HEK293 (cell line): Measurements from ENCODE around the gene PSG1.
"Not testable (repeated sequence)": the region's sequence is repeated elsewhere in the genome, so short reads cannot be mapped to it uniquely, and the experiment has no call there.

Experiments used
- CTCF ChIA-PET: fragments of 350-600 bp; formaldehyde crosslinking; extraction: SDS; loops from one replicate; lab custom pipeline; 2021; ENCODE audit warnings: antibody characterized with exemption; lab: Yijun Ruan, JAX
- POLR2A ChIA-PET: fragments of 300-600 bp; formaldehyde crosslinking; extraction: SDS; loops from one replicate; lab custom pipeline; 2020; ENCODE audit warnings: antibody characterized with exemption, inconsistent platforms; lab: Yijun Ruan, JAX
- H3K27ac ChIP-seq: fragments of 200-500 bp; sonication (Bioruptor generic); 2 replicates; pipeline ENCODE4 v1.5.1; 2014; ENCODE audit warnings: low read depth, low read length, control low read depth, inconsistent platforms; ENCODE audit errors: extremely low read depth
- H3K36me3 ChIP-seq, 2 experiments: fragments of 200-500 bp in 1 of 2; sonication (Bioruptor generic) in 1 of 2; 1 replicate in 1 of 2; 2 replicates in 1 of 2; pipeline ENCODE4 v1.5.1; 2014 to 2017; ENCODE audit warnings: inconsistent platforms in 2 of 2, low read length in 2 of 2; ENCODE audit not compliant: control insufficient read depth in 2 of 2, insufficient read depth in 1 of 2
- H3K4me1 ChIP-seq: fragments of 200-500 bp; sonication (Bioruptor generic); 2 replicates; pipeline ENCODE4 v1.5.1; 2014; ENCODE audit warnings: mild to moderate bottlenecking, low read length, inconsistent platforms; ENCODE audit not compliant: control insufficient read depth, insufficient read depth
- H3K4me3 ChIP-seq: 2 replicates; pipeline ENCODE4 v1.5.1; 2011; ENCODE audit warnings: low read depth, mild to moderate bottlenecking, control low read depth, low read length, moderate library complexity
- H3K9me3 ChIP-seq: fragments of 200-500 bp; sonication (Bioruptor generic); 2 replicates; pipeline ENCODE4 v1.5.1; 2014; ENCODE audit warnings: low read depth, low read length, inconsistent platforms; ENCODE audit not compliant: control insufficient read depth, insufficient read depth
- ELK4 ChIP-seq: IDR thresholded peaks from 2 replicates; pipeline ENCODE4 v1.6.1; 2011; ENCODE audit warnings: mild to moderate bottlenecking, low read depth, low read length, borderline replicate concordance
- KLF1 ChIP-seq: fragments of 450-650 bp; formaldehyde crosslinking; IDR thresholded peaks from 2 replicates; pipeline ENCODE4 v1.5.1; 2016; ENCODE audit warnings: missing biosample characterization, missing genetic modification characterization
- REPIN1 ChIP-seq: fragments of 450-650 bp; formaldehyde crosslinking; IDR thresholded peaks from 2 replicates; pipeline ENCODE4 v1.5.1; 2017; ENCODE audit warnings: missing biosample characterization, missing genetic modification characterization, low read depth
- ZBTB7A ChIP-seq: fragments of 450-650 bp; formaldehyde crosslinking; IDR thresholded peaks from 2 replicates; pipeline ENCODE4 v1.5.1; 2016; ENCODE audit warnings: low read depth, missing biosample characterization, missing genetic modification characterization
- ZNF132 ChIP-seq: fragments of 450-650 bp; formaldehyde crosslinking; IDR thresholded peaks from 2 replicates; pipeline ENCODE4 v1.5.1; 2017; ENCODE audit warnings: missing biosample characterization, missing genetic modification characterization, borderline replicate concordance
- ZNF138 ChIP-seq: fragments of 450-650 bp; formaldehyde crosslinking; IDR thresholded peaks from 2 replicates; pipeline ENCODE4 v1.5.1; 2016; ENCODE audit warnings: missing biosample characterization, missing genetic modification characterization, borderline replicate concordance
- ZNF155 ChIP-seq: fragments of 450-650 bp; formaldehyde crosslinking; IDR thresholded peaks from 2 replicates; pipeline ENCODE4 v1.5.1; 2016; ENCODE audit warnings: missing biosample characterization, missing genetic modification characterization
- ZNF157 ChIP-seq: fragments of 450-650 bp; formaldehyde crosslinking; IDR thresholded peaks from 2 replicates; pipeline ENCODE4 v1.5.1; 2016; ENCODE audit warnings: missing biosample characterization, missing genetic modification characterization
- ZNF223 ChIP-seq: fragments of 450-650 bp; formaldehyde crosslinking; IDR thresholded peaks from 2 replicates; pipeline ENCODE4 v1.5.1; 2016; ENCODE audit warnings: missing biosample characterization, missing genetic modification characterization
- ZNF239 ChIP-seq: fragments of 450-650 bp; formaldehyde crosslinking; IDR thresholded peaks from 2 replicates; pipeline ENCODE4 v1.5.1; 2016; ENCODE audit warnings: missing biosample characterization, missing genetic modification characterization
- ZNF24 ChIP-seq: fragments of 450-650 bp; formaldehyde crosslinking; IDR thresholded peaks from 2 replicates; pipeline ENCODE4 v1.5.1; 2016; ENCODE audit warnings: missing biosample characterization, missing genetic modification characterization
- ZNF366 ChIP-seq: fragments of 450-650 bp; formaldehyde crosslinking; conservative IDR thresholded peaks from 2 replicates; pipeline ENCODE4 v1.5.1; 2016; ENCODE audit warnings: missing biosample characterization, missing genetic modification characterization
- ZNF416 ChIP-seq: fragments of 450-650 bp; formaldehyde crosslinking; IDR thresholded peaks from 2 replicates; pipeline ENCODE4 v1.5.1; 2016; ENCODE audit warnings: missing biosample characterization, missing genetic modification characterization
- ZNF449 ChIP-seq: fragments of 450-650 bp; formaldehyde crosslinking; IDR thresholded peaks from 2 replicates; pipeline ENCODE4 v1.5.1; 2017; ENCODE audit warnings: missing biosample characterization, mild to moderate bottlenecking, missing genetic modification characterization, moderate library complexity
- ZNF510 ChIP-seq: fragments of 450-650 bp; formaldehyde crosslinking; IDR thresholded peaks from 2 replicates; pipeline ENCODE4 v1.5.1; 2018; ENCODE audit warnings: mild to moderate bottlenecking, missing genetic modification characterization, missing biosample characterization; ENCODE audit not compliant: insufficient replicate concordance
- ZNF513 ChIP-seq: fragments of 450-650 bp; IDR thresholded peaks from 2 replicates; pipeline ENCODE4 v1.5.1; 2018; ENCODE audit warnings: missing biosample characterization, missing genetic modification characterization
- ZNF518A ChIP-seq: fragments of 450-650 bp; formaldehyde crosslinking; conservative IDR thresholded peaks from 2 replicates; pipeline ENCODE4 v1.5.1; 2016; ENCODE audit warnings: low read depth, missing biosample characterization, missing genetic modification characterization
- ZNF692 ChIP-seq: fragments of 450-650 bp; formaldehyde crosslinking; IDR thresholded peaks from 2 replicates; pipeline ENCODE4 v1.5.1; 2016; ENCODE audit warnings: missing biosample characterization, missing genetic modification characterization
- ZNF843 ChIP-seq: fragments of 450-650 bp; formaldehyde crosslinking; IDR thresholded peaks from 2 replicates; pipeline ENCODE4 v1.5.1; 2016; ENCODE audit warnings: missing biosample characterization, missing genetic modification characterization

PSG1 gene

GRCh38 chr19:42846597-42846996 is 32.9 kb downstream of the PSG1 start:
- CTCF ChIA-PET: no interaction called here
- H3K4me3 ChIP-seq: no peak overlapping the region
- H3K27ac ChIP-seq: no peak overlapping the region
- TF ChIP-seq ELK4 (no peak), KLF1 (no peak), ZNF239 (tag by site-specific recombination) (no peak), ZNF518A (tag by site-specific recombination) (no peak), ZNF416 (tag by site-specific recombination) (no peak), ZBTB7A (tag by site-specific recombination) (no peak), ZNF223 (no peak), ZNF155 (no peak), REPIN1 (no peak), ZNF843 (tag by site-specific recombination) (no peak), ZNF513 (no peak), ZNF138 (tag by site-specific recombination) (no peak), ZNF157 (tag by site-specific recombination) (no peak), ZNF510 (tag by site-specific recombination) (no peak), ZNF449 (tag by site-specific recombination) (no peak), ZNF692 (no peak), ZNF24 (tag by site-specific recombination) (no peak), ZNF366 (tag by site-specific recombination) (no peak), ZNF132 (no peak)
- H3K9me3 ChIP-seq: no peaks in the 10 kb centered on the region
- no peaks in the 10 kb centered on the region for H3K36me3 ChIP-seq
- POLR2A ChIA-PET: no interaction called here
- no peaks in the 10 kb centered on the region for H3K4me1 ChIP-seq

- CTCF ChIA-PET: interaction anchor here (2.4 kb wide), 1 partner anchor 14 kb away, joined by 8 read pairs; no protein-coding TSS in a partner anchor
- H3K4me3 ChIP-seq, H3K36me3 ChIP-seq, H3K27ac ChIP-seq, H3K9me3 ChIP-seq, H3K4me1 ChIP-seq, POLR2A ChIA-PET: not testable (repeated sequence)
Observed at GRCh38 chr19:42843631-42844030, 35.9 kb downstream of the PSG1 start.

GRCh38 chr19:42832746-42833442 is 46.6 kb downstream of the PSG1 start:
- H3K27ac ChIP-seq, H3K4me3 ChIP-seq, H3K36me3 ChIP-seq, POLR2A ChIA-PET, H3K9me3 ChIP-seq, H3K4me1 ChIP-seq: not testable (repeated sequence)
- CTCF ChIA-PET: interaction anchor here (0.7 kb wide), 1 partner anchor 13 kb away, joined by 3 read pairs; no protein-coding TSS in a partner anchor
